HG03066 (cell line): Measurements from ENCODE around the gene OTUD3.
"Not testable (repeated sequence)": the region's sequence is repeated elsewhere in the genome, so short reads cannot be mapped to it uniquely, and the experiment has no call there.

Experiments used
- ATAC-seq: cut with Tn5 transposase; IDR thresholded peaks from one replicate; pipeline ENCODE4 v1.9.1; 2021; ENCODE audit warnings: low read depth; ENCODE audit not compliant: unreplicated experiment

Gene OTUD3

GRCh38 chr1:19868575-19868974 lies 13.6 kb upstream of the OTUD3 start:
- ATAC-seq, result not testable (repeated sequence)

- not testable (repeated sequence) for ATAC-seq
Observed at GRCh38 chr1:19869453-19869852, 12.7 kb upstream of the OTUD3 start.

GRCh38 chr1:19869929-19870328 lies 12.3 kb upstream of the OTUD3 start:
- ATAC-seq, result no peak

GRCh38 chr1:19872190-19872589 lies 10.0 kb upstream of the OTUD3 start:
- no peak for ATAC-seq

- no peak for ATAC-seq
Observed at GRCh38 chr1:19877181-19877750, 4.9 kb upstream of the OTUD3 start.

GRCh38 chr1:19877821-19878636 lies 4.2 kb upstream of the OTUD3 start:
- no peak for ATAC-seq

- ATAC-seq, result no peak
Observed at GRCh38 chr1:19878637-19878985, 3.6 kb upstream of the OTUD3 start.

- no peak for ATAC-seq
Observed at GRCh38 chr1:19879227-19879626, 3.0 kb upstream of the OTUD3 start.

GRCh38 chr1:19879661-19880060 lies 2.5 kb upstream of the OTUD3 start:
- ATAC-seq, result no peak

- ATAC-seq, result not testable (repeated sequence)
Observed at GRCh38 chr1:19880841-19881240, 1.4 kb upstream of the OTUD3 start.

- no peak for ATAC-seq
Observed at GRCh38 chr1:19884312-19884711, 2.1 kb downstream of the OTUD3 start.

- ATAC-seq, result no peak
Observed at GRCh38 chr1:19885821-19886220, 3.6 kb downstream of the OTUD3 start.

- ATAC-seq, result no peak
Observed at GRCh38 chr1:19888112-19888511, 5.9 kb downstream of the OTUD3 start.

- no peak for ATAC-seq
Observed at GRCh38 chr1:19889656-19890055, 7.5 kb downstream of the OTUD3 start.

GRCh38 chr1:19892129-19892528 lies 9.9 kb downstream of the OTUD3 start:
- no peak for ATAC-seq

GRCh38 chr1:19892628-19893168 lies 10.5 kb downstream of the OTUD3 start:
- no peak for ATAC-seq

- ATAC-seq, result no peak
Observed at GRCh38 chr1:19893687-19894086, 11.5 kb downstream of the OTUD3 start.

GRCh38 chr1:19894218-19894617 lies 12.0 kb downstream of the OTUD3 start:
- no peak for ATAC-seq

- no peak for ATAC-seq
Observed at GRCh38 chr1:19901653-19902052, 19.5 kb downstream of the OTUD3 start.

- no peak for ATAC-seq
Observed at GRCh38 chr1:19903621-19904020, 21.4 kb downstream of the OTUD3 start.

GRCh38 chr1:19907456-19907855 lies 25.3 kb downstream of the OTUD3 start:
- no peak for ATAC-seq

- no peak for ATAC-seq
Observed at GRCh38 chr1:19909392-19909791, 27.2 kb downstream of the OTUD3 start.
